IPS-15b (cell line): ENCODE measurements around the gene WNT3A.

ENCODE experiments used
- H3K27me3 ChIP-seq: one replicate; pipeline ENCODE4 v1.6.1; 2013; ENCODE audit warnings: low read length; ENCODE audit not compliant: control insufficient read depth, insufficient read depth
- H3K36me3 ChIP-seq: one replicate; pipeline ENCODE4 v1.6.1; 2013; ENCODE audit warnings: low read length; ENCODE audit not compliant: control insufficient read depth, insufficient read depth
- H3K4me1 ChIP-seq: one replicate; pipeline ENCODE4 v1.6.1; 2013; ENCODE audit warnings: mild to moderate bottlenecking, low read length; ENCODE audit not compliant: control insufficient read depth, insufficient read depth
- H3K4me3 ChIP-seq: one replicate; pipeline ENCODE4 v1.5.1; 2013; ENCODE audit warnings: low read depth, low read length
- H3K9ac ChIP-seq: one replicate; pipeline ENCODE4 v1.6.1; 2013; ENCODE audit warnings: low read depth, mild to moderate bottlenecking, low read length
- H3K9me3 ChIP-seq: one replicate; pipeline ENCODE4 v1.6.1; 2013; ENCODE audit warnings: mild to moderate bottlenecking, low read length; ENCODE audit not compliant: control insufficient read depth, insufficient read depth

The WNT3A gene

DNA sequence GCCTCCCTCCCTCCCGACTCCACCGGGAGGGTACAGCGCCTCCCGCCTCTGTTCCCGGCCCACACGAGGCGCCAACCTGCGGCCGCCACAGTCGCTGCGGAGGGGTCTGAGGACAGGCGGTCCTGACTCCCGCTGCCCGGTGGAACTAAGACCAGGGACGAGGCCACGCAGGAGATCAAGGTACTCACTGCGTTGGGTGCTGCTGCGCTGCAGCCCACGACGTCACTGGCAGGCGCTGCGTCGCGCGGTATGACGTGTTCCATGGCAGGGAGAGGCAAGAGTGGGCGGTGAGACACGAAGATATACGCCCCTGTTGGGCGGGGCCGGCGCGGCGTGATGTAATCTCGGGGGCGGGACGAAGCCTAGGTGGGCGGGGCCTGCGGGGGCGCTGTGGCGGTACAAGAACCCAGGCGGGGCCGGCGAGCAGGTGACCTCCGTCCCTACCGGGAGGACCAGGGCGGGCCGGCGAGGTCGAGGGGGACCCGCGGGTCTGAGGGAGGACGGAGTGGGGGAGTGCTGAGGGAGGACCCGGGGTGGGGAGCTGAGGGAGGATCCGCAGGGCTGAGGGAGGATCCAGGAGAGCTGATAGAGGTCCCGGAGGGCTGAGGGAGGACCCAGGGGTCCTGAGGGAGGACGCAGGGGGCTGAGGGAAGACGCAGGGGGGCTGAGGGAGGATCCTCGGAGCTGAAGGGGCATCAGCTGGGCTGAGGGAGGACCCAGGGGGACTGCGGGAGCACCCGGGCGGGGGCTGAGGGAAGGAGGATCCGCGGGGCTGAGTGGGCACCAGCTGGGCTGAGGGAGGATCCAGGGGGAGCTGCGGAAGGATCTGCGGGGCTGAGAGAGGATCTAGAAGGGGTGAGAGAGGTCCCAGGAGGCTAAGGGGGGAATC, 102.5 kb downstream of the WNT3A start, which contains the start of gene MRPL55:
Gene MRPL55, minus strand, starts transcription at position 227 of the 889 bp plus-strand sequence. CDS start 1,039 bp downstream, outside the sequence.
- Histone ChIP-seq H3K9ac (peak within 1 kb of the TSS; percentile 79), H3K4me1 (no peaks in the 10 kb centered on the region), H3K9me3 (no peaks in the 10 kb centered on the region), H3K36me3 (peaks cover 6% of the 10 kb centered on the region), H3K4me3 (peak within 1 kb of the TSS; percentile 88), H3K27me3 (no peaks in the 10 kb centered on the region)

DNA sequence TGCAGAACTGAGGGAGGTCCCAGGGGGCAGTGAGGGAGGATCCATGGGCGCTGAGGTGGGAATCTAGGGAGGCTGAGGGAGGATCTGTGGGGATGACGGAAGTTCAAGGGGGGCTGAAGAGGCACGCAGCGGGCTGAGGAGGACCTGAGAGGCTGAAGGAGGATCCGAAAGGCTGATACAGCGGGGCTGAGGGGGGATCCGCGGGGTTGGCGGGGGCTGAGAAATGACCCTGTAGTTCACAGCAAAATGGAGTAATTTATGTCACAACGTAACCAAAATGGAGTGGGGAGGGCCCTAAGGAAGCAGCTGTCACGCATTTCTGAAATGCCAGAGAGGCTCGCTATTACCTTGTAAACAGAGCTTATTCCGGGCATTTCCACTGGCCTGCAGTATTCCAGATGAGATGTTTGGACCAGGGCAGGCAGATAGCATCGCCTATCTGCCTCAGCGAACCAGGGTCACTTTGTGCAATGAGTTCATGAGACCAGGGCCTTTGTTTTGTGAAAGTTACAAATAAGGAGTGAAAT, 103.2 kb downstream of the WNT3A start:
- no peak overlapping the region for H3K9ac ChIP-seq
- peak overlapping the region; percentile 56 for H3K4me3 ChIP-seq
- no peaks in the 10 kb centered on the region for H3K9me3 ChIP-seq
- H3K36me3 ChIP-seq, result peaks cover 6% of the 10 kb centered on the region
- no peaks in the 10 kb centered on the region for H3K27me3 ChIP-seq
- no peaks in the 10 kb centered on the region for H3K4me1 ChIP-seq

DNA sequence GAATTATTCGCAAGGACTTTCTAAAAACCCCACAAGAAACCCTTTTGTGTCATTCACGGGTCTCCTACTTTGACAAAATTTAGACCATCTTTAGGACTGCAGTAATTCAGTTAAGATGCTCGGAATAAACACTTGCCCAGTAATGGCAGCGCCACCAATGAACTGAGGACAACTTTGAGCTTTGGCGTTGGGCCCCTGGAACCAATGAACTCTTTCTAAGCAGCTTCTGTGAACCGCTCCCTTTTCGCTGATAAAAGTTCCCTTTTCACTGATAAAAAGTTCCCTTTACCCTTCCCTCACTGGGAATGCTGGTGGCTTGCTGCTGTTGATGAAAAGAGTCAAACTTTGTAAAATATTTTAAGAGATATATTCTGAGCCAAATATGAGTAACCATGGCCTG, 103.8 kb downstream of the WNT3A start:
- Histone ChIP-seq H3K4me3 (no peak overlapping the region), H3K27me3 (no peaks in the 10 kb centered on the region), H3K9ac (no peak overlapping the region), H3K9me3 (no peaks in the 10 kb centered on the region), H3K4me1 (no peaks in the 10 kb centered on the region), H3K36me3 (peaks cover 6% of the 10 kb centered on the region)
